ENCODE results near the gene CTPS1.
A peak's percentile ranks its signal among the peaks of the same experiment; 100 is the strongest.

The CTPS1 gene

GRCh38 chr1:40998668-40999067 lies 19.2 kb downstream of the CTPS1 start:
- DNase-seq (ENCODE audit: low spot score): no peak

DNA sequence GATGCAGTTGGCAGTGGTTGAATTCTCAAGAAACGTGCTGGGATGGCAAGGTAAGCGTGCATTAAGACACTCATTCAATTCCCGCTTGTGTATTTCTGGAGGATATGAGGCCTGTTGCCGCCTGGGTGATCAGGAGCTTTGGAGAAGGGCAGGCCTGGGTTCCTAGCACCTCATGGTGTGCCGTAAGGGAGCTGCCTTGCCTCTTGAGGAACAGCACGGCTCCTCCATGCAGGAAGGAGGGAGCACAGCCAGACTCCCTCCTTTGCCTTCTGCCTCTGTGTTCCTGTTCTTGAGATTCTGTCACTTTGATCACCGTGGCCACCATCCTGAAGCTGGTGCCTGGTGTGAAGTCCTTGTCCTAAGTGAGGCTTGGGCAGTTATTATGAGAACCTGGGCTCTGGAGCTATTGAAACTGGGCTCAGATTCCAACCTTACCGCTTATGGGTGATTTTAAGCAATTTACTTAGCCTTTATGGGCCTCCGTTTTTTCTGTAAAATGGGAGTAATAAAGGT lies 23.7 kb downstream of the CTPS1 start:
- no peak for DNase-seq (ENCODE audit: low spot score)

DNA sequence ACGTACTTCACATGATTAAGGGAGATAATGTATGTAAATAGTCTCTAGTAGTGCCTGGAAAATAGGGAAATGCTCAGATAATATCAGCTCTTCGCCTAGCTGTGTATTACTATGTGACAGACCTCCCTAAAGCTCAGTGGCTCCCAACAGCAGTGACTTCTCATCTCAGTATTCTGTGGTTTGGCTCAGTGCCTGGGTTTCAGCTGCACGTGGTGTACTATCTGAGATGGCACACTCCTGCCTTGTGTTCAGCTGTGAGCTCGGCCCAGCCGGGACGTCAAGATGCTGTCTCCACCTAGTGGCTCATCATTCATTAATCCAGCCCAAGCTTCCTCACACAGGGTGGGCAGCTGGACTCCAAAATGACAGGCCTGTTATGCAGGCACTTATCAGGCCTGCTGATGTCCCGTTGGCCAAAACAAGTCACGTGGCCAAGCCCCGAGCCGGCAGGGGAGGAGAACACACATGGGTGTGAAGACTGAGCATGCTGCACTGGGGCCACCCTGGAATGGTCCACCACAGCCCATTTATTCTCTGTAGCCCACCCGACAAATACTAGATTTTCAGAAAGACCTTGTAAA lies 24.2 kb downstream of the CTPS1 start:
- peak; percentile 88 for DNase-seq (ENCODE audit: low spot score)

DNA sequence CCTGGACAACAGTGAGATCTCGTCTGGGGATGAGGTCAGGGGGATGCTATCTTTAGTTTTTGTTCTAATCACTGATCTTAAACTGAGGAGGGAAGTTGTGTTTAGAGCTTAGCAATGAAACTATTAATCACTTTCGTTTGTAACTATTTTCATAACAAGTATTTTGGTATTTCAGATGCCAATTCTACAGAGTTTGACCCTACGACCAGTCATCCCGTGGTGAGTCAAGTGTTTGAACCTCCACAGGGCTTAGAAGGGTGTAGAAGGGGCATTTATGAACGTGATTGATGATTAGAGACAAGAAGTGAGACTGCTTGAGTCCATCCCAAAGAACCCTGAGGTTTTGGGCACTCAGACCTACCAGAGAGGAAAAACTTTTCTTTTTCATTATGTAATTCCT lies 26.4 kb downstream of the CTPS1 start:
- no peak for DNase-seq (ENCODE audit: low spot score)

DNA sequence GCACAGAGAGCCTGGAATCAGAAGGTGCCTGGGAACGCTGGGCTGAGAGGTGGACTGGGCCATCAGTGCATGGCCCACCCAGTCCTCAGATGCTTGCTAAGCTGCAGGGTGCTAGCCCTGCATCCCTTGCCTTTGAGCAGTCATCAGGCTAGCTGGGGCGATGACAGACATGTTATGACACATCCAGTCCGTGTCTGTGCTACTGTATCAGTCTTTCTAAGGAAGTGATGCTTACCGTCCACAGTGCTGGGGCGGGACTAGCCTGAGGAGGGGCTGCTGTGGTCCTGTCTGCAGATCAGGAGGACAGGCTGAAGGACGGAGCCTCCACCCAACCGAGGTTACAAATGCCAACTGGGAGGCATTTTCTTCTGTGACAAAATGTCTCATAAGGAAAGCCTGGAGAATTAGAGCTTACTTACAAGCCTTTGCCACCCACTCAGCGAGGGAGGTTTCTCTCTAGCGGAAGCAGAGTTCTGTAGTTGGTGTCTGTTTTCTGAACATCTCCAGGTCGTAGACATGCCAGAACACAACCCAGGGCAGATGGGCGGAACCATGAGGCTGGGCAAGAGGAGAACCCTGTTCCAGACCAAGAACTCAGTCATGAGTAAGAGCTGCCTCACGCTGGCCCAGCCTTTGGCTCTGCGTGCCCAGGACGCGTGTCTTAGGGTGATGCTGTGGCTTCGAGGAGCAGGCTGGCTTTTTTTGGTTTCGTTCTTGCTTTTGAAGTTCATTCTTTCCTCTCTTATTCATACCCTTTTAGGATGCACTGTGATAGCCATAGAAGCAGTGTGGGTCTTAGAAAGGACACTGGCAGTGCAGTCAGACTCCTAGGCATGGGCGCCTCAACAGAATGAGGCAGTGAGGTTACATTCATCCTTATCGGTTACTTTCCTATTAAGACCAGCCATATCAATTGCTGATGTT lies 27.7 kb downstream of the CTPS1 start:
- DNase-seq (ENCODE audit: low spot score): no peak

- no peak for DNase-seq (ENCODE audit: low spot score)
Observed at GRCh38 chr1:41009466-41009865, 30.0 kb downstream of the CTPS1 start.

- DNase-seq (ENCODE audit: low spot score): no peak
Observed at GRCh38 chr1:41010345-41010744, 30.8 kb downstream of the CTPS1 start.

DNA sequence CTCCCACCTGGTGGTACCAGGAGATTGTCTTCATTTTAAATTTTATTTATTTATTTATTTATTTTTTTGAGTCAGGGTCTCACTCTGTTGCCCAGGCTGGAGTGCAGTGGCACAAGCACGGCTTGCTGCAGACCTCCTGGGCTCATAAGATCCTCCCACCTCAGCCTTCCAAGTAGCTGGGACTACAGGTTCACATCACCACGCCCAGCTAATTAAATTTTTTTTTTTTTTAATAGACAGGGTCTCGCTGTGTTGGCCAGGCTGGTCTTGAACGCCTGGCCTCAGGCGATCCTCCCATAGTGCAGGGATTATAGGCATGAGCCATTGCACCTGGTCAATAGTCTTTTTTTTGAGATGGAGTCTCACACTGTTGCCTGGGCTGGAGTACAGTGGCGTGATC lies 33.5 kb downstream of the CTPS1 start:
- no peak for DNase-seq (ENCODE audit: low spot score)

GRCh38 chr1:41013796-41014195 lies 34.3 kb downstream of the CTPS1 start:
- no peak for DNase-seq (ENCODE audit: low spot score)

DNA sequence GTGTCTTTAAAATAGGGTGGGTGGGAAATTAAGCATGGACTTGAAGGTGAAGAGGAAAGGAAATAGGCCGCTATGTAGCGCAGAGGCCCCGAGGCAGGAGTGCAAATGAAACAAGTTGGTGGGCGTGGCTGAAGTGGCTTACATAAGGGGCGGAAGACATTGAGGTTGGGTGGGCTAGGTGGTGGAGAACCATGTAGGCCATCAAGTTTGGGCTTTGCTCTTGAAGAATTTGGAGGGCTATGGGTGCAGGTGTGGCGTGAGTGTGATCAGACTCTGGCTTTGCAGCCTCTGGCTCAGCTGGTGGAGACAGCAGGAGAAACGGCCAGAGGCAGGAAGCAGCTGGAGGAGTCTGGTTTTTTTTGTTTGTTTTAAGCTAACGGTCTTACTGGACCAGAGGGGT lies 35.4 kb downstream of the CTPS1 start:
- DNase-seq (ENCODE audit: low spot score): no peak

DNA sequence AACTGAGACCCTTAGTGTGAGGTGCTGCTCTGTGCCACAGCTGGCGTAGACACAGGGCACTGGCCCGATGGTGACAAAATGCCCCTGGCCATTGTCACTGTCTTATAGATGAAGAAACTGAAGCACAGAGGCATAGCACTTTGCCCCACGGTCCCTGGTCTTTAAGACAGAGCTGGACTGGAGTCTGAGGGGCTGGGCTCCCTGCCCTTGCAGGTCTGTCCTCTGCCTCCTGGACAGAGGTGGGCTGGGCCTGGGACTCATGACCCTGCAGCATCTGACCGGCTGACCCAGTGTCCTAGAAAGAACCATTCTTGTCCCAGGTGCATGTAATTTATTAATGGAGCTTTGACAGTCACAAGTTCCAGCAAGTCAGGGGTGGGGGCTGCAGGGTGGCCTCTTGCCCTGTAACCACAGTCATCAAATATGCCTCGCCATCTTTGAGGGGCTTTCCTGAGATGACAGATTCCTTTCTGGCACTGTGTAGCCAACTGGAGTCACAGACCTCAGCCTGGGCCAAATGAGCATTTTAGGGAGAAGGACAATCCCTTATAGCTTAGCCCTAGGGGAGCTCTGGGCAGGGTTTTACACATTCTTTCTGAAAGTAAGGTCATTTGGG lies 35.9 kb downstream of the CTPS1 start:
- DNase-seq (ENCODE audit: low spot score): no peak

GRCh38 chr1:41015897-41016470 lies 36.5 kb downstream of the CTPS1 start:
- DNase-seq (ENCODE audit: low spot score): no peak

GRCh38 chr1:41017141-41018017 lies 37.9 kb downstream of the CTPS1 start:
- no peak for DNase-seq (ENCODE audit: low spot score)

GRCh38 chr1:41018018-41018410 lies 38.5 kb downstream of the CTPS1 start:
- DNase-seq (ENCODE audit: low spot score): no peak

GRCh38 chr1:41019353-41019745 lies 39.9 kb downstream of the CTPS1 start:
- no peak for DNase-seq (ENCODE audit: low spot score)

- no peak for DNase-seq (ENCODE audit: low spot score)
Observed at GRCh38 chr1:41020109-41020576, 40.6 kb downstream of the CTPS1 start.

- DNase-seq (ENCODE audit: low spot score): no peak
Observed at GRCh38 chr1:41020654-41021053, 41.2 kb downstream of the CTPS1 start.

- DNase-seq (ENCODE audit: low spot score): no peak
Observed at GRCh38 chr1:41021526-41022308, 42.2 kb downstream of the CTPS1 start, which contains the start of gene SLFNL1. SLFNL1 (minus strand) TSS chr1:41021725; CDS start chr1:41020660, 1,065 bp downstream.

DNA sequence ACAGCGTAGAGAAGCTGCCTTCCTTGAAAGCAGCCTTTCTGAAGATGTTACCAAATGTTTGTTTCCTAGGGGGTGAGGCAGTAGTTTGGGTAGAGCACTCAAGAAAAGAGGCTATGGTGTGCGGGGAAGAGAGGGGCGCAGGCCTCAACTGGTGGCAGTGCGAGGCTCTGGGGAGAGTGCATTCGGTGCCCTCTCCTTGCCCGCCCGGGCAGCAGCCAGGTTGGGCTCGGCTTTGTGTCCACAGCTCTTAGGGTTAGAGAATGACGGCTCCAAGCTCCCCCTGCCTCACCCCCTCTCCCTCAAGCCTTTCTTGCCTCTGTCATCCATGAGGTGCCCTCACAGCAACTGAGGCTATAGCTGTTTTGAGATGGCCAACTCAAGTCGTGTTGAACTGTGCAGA lies 42.9 kb downstream of the CTPS1 start:
- no peak for DNase-seq (ENCODE audit: low spot score)

DNA sequence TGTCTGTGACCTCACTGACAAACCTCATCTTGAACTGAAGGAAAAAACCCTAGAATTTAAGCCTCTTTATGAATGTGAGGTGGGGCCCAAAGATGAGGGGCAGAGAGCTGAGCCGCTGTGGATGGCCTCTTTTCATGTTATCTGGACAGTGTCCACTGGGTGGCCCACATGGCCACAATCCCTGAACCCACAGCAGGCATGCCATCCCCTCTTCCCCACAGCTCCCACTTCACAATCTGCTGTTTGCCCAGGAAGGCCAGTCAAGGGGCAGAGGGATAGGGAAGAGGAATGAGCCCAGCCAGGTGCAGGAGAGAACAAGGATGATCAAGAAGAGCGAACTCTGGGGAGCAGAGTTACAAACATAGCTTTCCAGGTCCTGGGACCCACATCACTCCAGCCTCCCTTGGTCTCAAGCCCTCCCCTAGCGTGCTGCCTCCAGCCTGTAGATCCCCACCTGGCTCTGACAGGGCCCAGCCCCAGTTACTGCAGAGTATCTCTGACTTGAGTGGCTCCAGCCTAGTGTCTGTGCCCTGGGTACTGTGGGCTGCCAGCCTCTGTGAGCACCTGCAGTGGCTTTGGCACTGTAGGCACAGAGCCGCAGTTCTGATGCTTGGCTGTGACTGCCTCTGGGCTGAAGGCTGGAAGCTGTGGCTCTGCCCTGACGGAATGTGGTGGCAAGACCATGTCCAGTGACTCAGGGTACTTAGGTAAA lies 43.9 kb downstream of the CTPS1 start:
- no peak for DNase-seq (ENCODE audit: low spot score)

Data from D341Med (cell line).